Measurements from ENCODE around the gene CPED1.
"Not testable (repeated sequence)": the region's sequence is repeated elsewhere in the genome, so short reads cannot be mapped to it uniquely, and the experiment has no call there.

The CPED1 gene

DNA sequence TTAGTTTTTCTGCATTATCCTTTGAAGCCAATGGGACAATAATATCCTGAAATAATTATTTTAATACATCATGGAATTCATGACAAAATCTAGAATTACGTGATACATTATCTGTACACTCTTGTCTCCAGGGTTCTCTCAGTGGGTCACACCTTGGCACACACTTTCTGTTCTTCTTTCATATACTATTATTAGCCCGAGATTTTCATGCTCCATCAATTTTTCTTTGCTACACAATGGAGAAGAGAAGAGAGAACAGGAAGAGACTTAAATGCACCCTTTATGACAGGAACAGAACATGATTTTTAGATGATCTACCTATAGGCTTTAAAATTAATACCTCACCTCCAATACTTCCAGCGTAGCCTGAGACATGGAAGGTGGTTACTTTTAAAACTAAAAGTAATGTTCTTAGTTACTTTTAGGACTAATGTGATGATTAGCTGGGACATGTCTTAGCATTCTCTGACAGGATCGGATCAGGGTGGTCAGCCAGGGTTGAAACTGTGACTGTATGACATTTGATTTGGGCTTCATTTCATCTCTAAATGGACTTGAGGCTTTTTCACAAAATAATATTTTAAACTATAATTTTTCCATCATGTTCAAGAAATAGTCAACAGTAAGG is 192.0 kb downstream of the CPED1 start:
- no peak for TF ChIP-seq ZFX (IDR thresholded peaks at IDR 0.05)
- no peak overlapping the region for H3K27ac ChIP-seq

GRCh38 chr7:121181357-121181756 is 192.8 kb downstream of the CPED1 start:
- no peak overlapping the region for H3K27ac ChIP-seq
- TF ChIP-seq CTCF (conservative IDR thresholded peaks at IDR 0.05): no peak
- TF ChIP-seq ZFX (IDR thresholded peaks at IDR 0.05): no peak

DNA sequence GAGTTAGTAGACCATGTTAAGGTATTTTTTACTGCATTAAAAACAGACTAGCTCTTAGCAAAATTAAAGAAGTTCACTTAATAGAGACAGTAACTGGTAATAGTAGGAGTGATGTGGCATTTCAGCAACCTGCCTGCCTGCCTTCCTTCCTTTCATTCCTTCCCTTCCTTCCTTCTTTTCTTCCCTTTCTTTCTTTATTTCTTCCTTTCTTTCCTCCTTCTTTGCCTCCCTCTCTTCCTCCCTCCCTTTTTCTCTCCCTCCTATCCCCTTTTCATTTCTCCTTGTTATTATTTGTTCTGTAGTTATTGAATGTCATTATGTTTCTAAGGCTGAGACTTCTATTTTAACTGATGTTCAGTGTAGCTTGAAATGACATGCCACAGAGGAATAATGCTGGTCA is 193.8 kb downstream of the CPED1 start:
- TF ChIP-seq ZFX (IDR thresholded peaks at IDR 0.05) (no peak), CTCF (conservative IDR thresholded peaks at IDR 0.05) (no peak)
- no peak overlapping the region for H3K27ac ChIP-seq

DNA sequence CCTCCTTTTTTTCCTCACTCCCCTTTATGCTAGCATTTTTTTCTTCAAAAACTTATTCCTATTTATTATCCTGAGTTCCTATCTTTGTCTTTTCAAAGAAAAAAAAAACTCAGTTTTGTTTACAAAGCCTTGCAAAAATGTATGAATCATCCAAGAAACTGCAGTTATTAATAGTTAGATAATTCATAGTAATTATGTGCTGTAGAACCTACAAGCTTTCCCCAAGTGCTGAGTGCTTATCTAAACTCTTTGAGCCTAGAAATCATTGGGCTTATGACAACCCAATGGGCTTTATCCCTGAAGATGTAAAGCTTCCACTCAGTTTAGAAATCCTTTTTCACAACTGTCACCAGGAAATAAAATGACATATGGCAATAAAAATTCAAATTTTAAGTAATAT is 194.4 kb downstream of the CPED1 start:
- no peak overlapping the region for H3K27ac ChIP-seq

GRCh38 chr7:121183883-121184282 is 195.4 kb downstream of the CPED1 start:
- not testable (repeated sequence) for H3K27ac ChIP-seq

More for the DNA sequence above, 194.4 kb downstream of the CPED1 start:
- TF ChIP-seq CTCF (conservative IDR thresholded peaks at IDR 0.05): no peak

GRCh38 chr7:121186746-121187145 is 198.2 kb downstream of the CPED1 start:
- TF ChIP-seq CTCF (conservative IDR thresholded peaks at IDR 0.05): no peak
- TF ChIP-seq ZFX (IDR thresholded peaks at IDR 0.05): no peak
- H3K27ac ChIP-seq: no peak overlapping the region

DNA sequence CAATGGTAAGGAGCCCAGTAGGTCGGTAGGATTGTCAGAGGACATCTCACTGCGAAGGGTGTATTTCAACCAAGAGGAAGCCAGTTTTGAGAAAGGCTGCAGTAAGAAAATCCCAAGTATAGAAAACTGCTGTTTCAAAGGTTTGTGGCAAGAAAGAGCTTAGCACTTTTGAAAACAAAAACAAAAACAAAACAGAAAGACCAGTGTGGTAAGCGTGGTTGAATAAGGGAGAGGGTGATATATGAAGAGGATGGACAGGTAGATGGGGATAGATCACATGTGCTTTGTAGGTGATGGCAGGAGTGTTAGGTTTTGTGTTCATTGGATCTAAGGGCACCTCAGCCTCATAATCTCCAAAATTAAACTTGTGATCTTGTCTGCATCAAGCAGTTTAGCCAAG is 198.7 kb downstream of the CPED1 start:
- no peak overlapping the region for H3K27ac ChIP-seq
- TF ChIP-seq CTCF (conservative IDR thresholded peaks at IDR 0.05): no peak
- no peak for TF ChIP-seq ZFX (IDR thresholded peaks at IDR 0.05)

GRCh38 chr7:121187676-121188075 is 199.2 kb downstream of the CPED1 start:
- no peak overlapping the region for H3K27ac ChIP-seq

More at GRCh38 chr7:121187676-121188075, 199.2 kb downstream of the CPED1 start:
- no peak for TF ChIP-seq CTCF (conservative IDR thresholded peaks at IDR 0.05)
- no peak for TF ChIP-seq ZFX (IDR thresholded peaks at IDR 0.05)

All from C4-2B (cell line).